GM23338 (cell line): ENCODE measurements around the gene ECHDC1.

ENCODE experiments used
- EZH2 ChIP-seq: fragments of 200-600 bp; sonication (generic); IDR thresholded peaks from one replicate; pipeline ENCODE4 v1.8.0; 2017; ENCODE audit warnings: antibody characterized with exemption, mild to moderate bottlenecking, low read depth; ENCODE audit not compliant: unreplicated experiment
- JUNB ChIP-seq: IDR thresholded peaks from one replicate; pipeline ENCODE4 v1.6.1; 2016; ENCODE audit warnings: antibody characterized with exemption; ENCODE audit not compliant: unreplicated experiment
- NANOG ChIP-seq: IDR thresholded peaks from 2 replicates; pipeline ENCODE4 v1.6.1; 2016; ENCODE audit warnings: antibody characterized with exemption, borderline replicate concordance
- POLR2AphosphoS5 ChIP-seq: IDR thresholded peaks from 2 replicates; pipeline ENCODE4 v1.6.1; 2016; ENCODE audit warnings: antibody characterized with exemption, low read depth
- STAT1 ChIP-seq: IDR thresholded peaks from one replicate; pipeline ENCODE4 v1.6.1; 2016; ENCODE audit warnings: antibody characterized with exemption; ENCODE audit not compliant: unreplicated experiment
- TF ChIP-seq, protein P1 (sequence below), 2 experiments: fragments of 200-600 bp in 1 of 2; sonication (generic) in 1 of 2; conservative IDR thresholded peaks; 2 replicates each; pipeline versions ENCODE4 v1.5.1 to v1.6.1; 2016 to 2017; ENCODE audit warnings: antibody characterized with exemption in 2 of 2, low read depth in 2 of 2, mild to moderate bottlenecking in 2 of 2, moderate library complexity in 1 of 2
- TF ChIP-seq, protein P2 (sequence below): IDR thresholded peaks from one replicate; pipeline ENCODE4 v1.6.1; 2018; ENCODE audit warnings: antibody characterized with exemption; ENCODE audit not compliant: unreplicated experiment

DNA sequence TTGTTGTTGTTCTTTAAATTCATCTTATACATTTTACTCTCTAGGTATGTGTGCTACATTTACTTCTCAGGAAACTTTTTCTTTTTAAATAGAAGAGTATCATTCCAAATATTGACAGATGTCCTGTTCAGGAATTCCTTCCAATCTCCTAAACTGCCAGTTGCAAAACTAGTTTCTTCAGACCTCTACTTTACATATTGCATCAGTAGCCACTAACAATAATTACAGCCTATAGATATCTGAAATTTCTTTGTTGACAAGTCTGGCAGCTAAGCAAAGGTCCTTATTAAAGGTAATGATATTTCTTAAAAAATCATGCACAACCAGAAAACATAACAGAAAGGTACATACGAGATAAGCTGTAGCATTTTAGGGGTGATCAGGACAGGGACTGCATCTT, 4.5 kb downstream of the ECHDC1 start:
- TF ChIP-seq EZH2: no peak
- no peak for TF ChIP-seq POLR2AphosphoS5
- TF ChIP-seq, protein P1, sequence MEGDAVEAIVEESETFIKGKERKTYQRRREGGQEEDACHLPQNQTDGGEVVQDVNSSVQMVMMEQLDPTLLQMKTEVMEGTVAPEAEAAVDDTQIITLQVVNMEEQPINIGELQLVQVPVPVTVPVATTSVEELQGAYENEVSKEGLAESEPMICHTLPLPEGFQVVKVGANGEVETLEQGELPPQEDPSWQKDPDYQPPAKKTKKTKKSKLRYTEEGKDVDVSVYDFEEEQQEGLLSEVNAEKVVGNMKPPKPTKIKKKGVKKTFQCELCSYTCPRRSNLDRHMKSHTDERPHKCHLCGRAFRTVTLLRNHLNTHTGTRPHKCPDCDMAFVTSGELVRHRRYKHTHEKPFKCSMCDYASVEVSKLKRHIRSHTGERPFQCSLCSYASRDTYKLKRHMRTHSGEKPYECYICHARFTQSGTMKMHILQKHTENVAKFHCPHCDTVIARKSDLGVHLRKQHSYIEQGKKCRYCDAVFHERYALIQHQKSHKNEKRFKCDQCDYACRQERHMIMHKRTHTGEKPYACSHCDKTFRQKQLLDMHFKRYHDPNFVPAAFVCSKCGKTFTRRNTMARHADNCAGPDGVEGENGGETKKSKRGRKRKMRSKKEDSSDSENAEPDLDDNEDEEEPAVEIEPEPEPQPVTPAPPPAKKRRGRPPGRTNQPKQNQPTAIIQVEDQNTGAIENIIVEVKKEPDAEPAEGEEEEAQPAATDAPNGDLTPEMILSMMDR (conservative IDR thresholded peaks at IDR 0.05; ENCODE audit: low read depth in 2 of 2): no peak
- TF ChIP-seq NANOG: no peak
- no peak for TF ChIP-seq STAT1
- TF ChIP-seq, protein P2, sequence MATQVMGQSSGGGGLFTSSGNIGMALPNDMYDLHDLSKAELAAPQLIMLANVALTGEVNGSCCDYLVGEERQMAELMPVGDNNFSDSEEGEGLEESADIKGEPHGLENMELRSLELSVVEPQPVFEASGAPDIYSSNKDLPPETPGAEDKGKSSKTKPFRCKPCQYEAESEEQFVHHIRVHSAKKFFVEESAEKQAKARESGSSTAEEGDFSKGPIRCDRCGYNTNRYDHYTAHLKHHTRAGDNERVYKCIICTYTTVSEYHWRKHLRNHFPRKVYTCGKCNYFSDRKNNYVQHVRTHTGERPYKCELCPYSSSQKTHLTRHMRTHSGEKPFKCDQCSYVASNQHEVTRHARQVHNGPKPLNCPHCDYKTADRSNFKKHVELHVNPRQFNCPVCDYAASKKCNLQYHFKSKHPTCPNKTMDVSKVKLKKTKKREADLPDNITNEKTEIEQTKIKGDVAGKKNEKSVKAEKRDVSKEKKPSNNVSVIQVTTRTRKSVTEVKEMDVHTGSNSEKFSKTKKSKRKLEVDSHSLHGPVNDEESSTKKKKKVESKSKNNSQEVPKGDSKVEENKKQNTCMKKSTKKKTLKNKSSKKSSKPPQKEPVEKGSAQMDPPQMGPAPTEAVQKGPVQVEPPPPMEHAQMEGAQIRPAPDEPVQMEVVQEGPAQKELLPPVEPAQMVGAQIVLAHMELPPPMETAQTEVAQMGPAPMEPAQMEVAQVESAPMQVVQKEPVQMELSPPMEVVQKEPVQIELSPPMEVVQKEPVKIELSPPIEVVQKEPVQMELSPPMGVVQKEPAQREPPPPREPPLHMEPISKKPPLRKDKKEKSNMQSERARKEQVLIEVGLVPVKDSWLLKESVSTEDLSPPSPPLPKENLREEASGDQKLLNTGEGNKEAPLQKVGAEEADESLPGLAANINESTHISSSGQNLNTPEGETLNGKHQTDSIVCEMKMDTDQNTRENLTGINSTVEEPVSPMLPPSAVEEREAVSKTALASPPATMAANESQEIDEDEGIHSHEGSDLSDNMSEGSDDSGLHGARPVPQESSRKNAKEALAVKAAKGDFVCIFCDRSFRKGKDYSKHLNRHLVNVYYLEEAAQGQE: no peak
- TF ChIP-seq JUNB: no peak
